Measurements from ENCODE around the gene HNMT. TPM values are rescaled to one million over a fixed set of nuclear protein-coding genes. Genes with fewer than 3 reads are reported as not detected.

HNMT gene
- total and polyA plus RNA-seq, 2 of the 8 experiments (the other 6 are each of a cell fraction or from before 2014, with no cell fraction given) = 1.6 to 3.6 TPM

GRCh38 chr2:137968477-137969417 lies 4.5 kb downstream of the HNMT start (continued):
- TF ChIP-seq, protein P1, sequence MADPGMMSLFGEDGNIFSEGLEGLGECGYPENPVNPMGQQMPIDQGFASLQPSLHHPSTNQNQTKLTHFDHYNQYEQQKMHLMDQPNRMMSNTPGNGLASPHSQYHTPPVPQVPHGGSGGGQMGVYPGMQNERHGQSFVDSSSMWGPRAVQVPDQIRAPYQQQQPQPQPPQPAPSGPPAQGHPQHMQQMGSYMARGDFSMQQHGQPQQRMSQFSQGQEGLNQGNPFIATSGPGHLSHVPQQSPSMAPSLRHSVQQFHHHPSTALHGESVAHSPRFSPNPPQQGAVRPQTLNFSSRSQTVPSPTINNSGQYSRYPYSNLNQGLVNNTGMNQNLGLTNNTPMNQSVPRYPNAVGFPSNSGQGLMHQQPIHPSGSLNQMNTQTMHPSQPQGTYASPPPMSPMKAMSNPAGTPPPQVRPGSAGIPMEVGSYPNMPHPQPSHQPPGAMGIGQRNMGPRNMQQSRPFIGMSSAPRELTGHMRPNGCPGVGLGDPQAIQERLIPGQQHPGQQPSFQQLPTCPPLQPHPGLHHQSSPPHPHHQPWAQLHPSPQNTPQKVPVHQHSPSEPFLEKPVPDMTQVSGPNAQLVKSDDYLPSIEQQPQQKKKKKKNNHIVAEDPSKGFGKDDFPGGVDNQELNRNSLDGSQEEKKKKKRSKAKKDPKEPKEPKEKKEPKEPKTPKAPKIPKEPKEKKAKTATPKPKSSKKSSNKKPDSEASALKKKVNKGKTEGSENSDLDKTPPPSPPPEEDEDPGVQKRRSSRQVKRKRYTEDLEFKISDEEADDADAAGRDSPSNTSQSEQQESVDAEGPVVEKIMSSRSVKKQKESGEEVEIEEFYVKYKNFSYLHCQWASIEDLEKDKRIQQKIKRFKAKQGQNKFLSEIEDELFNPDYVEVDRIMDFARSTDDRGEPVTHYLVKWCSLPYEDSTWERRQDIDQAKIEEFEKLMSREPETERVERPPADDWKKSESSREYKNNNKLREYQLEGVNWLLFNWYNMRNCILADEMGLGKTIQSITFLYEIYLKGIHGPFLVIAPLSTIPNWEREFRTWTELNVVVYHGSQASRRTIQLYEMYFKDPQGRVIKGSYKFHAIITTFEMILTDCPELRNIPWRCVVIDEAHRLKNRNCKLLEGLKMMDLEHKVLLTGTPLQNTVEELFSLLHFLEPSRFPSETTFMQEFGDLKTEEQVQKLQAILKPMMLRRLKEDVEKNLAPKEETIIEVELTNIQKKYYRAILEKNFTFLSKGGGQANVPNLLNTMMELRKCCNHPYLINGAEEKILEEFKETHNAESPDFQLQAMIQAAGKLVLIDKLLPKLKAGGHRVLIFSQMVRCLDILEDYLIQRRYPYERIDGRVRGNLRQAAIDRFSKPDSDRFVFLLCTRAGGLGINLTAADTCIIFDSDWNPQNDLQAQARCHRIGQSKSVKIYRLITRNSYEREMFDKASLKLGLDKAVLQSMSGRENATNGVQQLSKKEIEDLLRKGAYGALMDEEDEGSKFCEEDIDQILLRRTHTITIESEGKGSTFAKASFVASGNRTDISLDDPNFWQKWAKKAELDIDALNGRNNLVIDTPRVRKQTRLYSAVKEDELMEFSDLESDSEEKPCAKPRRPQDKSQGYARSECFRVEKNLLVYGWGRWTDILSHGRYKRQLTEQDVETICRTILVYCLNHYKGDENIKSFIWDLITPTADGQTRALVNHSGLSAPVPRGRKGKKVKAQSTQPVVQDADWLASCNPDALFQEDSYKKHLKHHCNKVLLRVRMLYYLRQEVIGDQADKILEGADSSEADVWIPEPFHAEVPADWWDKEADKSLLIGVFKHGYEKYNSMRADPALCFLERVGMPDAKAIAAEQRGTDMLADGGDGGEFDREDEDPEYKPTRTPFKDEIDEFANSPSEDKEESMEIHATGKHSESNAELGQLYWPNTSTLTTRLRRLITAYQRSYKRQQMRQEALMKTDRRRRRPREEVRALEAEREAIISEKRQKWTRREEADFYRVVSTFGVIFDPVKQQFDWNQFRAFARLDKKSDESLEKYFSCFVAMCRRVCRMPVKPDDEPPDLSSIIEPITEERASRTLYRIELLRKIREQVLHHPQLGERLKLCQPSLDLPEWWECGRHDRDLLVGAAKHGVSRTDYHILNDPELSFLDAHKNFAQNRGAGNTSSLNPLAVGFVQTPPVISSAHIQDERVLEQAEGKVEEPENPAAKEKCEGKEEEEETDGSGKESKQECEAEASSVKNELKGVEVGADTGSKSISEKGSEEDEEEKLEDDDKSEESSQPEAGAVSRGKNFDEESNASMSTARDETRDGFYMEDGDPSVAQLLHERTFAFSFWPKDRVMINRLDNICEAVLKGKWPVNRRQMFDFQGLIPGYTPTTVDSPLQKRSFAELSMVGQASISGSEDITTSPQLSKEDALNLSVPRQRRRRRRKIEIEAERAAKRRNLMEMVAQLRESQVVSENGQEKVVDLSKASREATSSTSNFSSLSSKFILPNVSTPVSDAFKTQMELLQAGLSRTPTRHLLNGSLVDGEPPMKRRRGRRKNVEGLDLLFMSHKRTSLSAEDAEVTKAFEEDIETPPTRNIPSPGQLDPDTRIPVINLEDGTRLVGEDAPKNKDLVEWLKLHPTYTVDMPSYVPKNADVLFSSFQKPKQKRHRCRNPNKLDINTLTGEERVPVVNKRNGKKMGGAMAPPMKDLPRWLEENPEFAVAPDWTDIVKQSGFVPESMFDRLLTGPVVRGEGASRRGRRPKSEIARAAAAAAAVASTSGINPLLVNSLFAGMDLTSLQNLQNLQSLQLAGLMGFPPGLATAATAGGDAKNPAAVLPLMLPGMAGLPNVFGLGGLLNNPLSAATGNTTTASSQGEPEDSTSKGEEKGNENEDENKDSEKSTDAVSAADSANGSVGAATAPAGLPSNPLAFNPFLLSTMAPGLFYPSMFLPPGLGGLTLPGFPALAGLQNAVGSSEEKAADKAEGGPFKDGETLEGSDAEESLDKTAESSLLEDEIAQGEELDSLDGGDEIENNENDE (IDR thresholded peaks at IDR 0.05; ENCODE audit: insufficient replicate concordance, low read length) = no peak
- TF ChIP-seq NANOG (IDR thresholded peaks at IDR 0.05; ENCODE audit: insufficient read depth, low read depth, low read length, poor library complexity, severe bottlenecking) = no peak
- TF ChIP-seq ATF2 (IDR thresholded peaks at IDR 0.05; ENCODE audit: low read length) = no peak
- no peak for TF ChIP-seq TCF12 (IDR thresholded peaks at IDR 0.05; ENCODE audit: low read depth, low read length)
- no peak for TF ChIP-seq KDM1A (IDR thresholded peaks at IDR 0.05; ENCODE audit: borderline replicate concordance, low read length)
- TF ChIP-seq SIX5 (IDR thresholded peaks at IDR 0.05; ENCODE audit: low read depth, low read length) = no peak
- no peak for TF ChIP-seq CREB1 (IDR thresholded peaks at IDR 0.05)
- no peak for TF ChIP-seq TAF1 (IDR thresholded peaks at IDR 0.05; ENCODE audit: low read depth, low read length)
